NCI-H460 (cell line): Measurements from ENCODE around the gene WFDC8. TPM values are rescaled to one million over a fixed set of nuclear protein-coding genes. Genes with fewer than 3 reads are reported as not detected.
"Not testable (repeated sequence)": the region's sequence is repeated elsewhere in the genome, so short reads cannot be mapped to it uniquely, and the experiment has no call there.

ENCODE experiments used
- DNase-seq: peaks from one replicate; pipeline ENCODE4 v3.0.0-alpha.2; 2016; ENCODE audit warnings: low read depth; ENCODE audit errors: extremely low read depth
- polyA plus RNA-seq: library from polyadenylated mRNA; depleted of rRNA; stranded (reverse); fragments of >200 nt; gene quantifications from 2 replicates; pipeline ENCODE4 v1.2.3, GENCODE V29; 2014; cell fraction: nucleus; rRNA removed
- total RNA-seq: library from RNA; depleted of rRNA; stranded (reverse); fragments of >200 nt; shearing (Covaris generic); gene quantifications from 2 replicates; pipeline ENCODE4 v1.2.3, GENCODE V29; 2014; rRNA removed

WFDC8 gene
- total RNA-seq, result not detected in 2 replicates
- not detected in 2 replicates for polyA plus RNA-seq

- DNase-seq, result no peak
Observed at GRCh38 chr20:45579184-45579583, at the start of gene WFDC8. WFDC8 (minus strand) TSS chr20:45579284; CDS start chr20:45579247, 37 bp downstream.

DNA sequence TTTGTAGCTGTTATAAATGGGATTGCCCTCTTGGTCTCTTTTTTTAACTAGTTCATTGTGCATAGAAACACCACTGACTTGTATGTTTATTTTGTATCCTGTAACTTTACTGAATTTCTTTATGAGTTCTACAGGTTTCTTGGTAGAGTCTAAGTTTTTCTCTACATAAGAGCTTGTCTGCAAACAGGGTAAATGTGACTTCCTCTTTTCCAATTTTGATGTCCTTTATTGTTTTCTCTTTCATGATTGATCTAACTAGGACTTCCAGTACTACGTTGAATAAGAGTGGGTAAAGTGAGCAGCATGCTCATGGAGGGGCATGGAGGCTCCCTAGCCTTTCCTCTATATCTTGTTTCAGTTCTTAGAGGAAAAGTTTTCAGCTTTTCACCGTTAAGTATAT lies 47.5 kb upstream of the WFDC8 start:
- DNase-seq, result no peak

- DNase-seq, result no peak
Observed at GRCh38 chr20:45621593-45621992, 42.5 kb upstream of the WFDC8 start.

DNA sequence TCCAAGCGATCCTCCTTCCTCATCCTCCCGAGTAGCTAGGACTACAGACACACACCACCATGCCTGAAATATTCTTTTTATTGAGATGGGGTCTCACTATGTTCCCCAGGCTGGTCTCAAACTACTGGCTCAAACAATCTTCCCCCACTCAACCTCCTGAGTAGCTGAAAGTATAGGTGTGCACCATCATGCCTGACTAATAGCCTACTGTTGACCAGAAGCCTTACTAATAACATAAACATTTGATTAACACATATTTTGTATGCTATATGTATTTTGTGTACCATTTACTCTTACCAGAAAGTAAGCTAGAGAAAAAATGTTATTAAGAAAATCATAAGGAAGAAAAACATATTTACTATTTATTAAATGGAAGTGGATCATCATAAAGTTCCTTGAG lies 38.5 kb upstream of the WFDC8 start:
- no peak for DNase-seq

- no peak for DNase-seq
Observed at GRCh38 chr20:45612314-45612713, 33.2 kb upstream of the WFDC8 start.

GRCh38 chr20:45611054-45611453 lies 32.0 kb upstream of the WFDC8 start:
- DNase-seq, result no peak

DNA sequence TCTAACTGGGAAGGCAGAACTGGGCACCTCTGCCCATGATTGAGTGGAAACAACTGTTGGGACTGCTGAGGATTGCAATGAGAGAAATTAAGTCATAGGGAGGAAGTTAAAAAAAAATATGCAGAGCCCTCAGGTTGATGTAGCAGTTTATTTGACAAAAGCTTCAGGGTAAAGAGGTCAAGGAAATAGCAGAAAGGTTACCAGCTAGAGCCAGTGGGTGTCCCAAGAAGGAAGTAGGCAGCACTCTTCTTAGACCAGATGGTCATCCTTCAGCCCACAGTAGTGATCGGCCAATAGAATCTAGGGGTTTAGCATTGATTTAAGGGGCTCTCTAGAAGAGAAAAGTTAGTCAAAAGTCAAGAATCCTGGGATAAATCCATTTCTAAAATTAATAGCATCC lies 28.7 kb upstream of the WFDC8 start:
- no peak for DNase-seq

- no peak for DNase-seq
Observed at GRCh38 chr20:45595235-45595634, 16.2 kb upstream of the WFDC8 start.

DNA sequence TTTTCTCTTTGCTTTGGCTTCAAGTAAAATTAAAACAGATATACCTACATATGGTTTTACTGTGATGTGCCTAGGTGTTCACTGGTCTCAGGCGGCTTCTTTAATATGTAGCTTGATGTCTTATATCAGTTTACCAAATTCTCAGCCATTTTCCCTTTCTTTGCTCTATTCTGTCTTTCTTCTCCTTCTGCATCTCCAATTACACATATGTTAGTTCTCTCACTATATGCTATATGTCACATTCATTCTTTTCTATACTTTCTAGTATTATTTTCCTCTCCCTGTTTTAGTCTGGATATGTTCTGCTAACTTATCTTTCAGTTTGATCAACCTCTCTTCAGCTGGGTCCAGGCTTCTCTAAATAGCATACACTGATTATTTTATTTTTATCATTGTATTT lies 14.4 kb upstream of the WFDC8 start:
- DNase-seq, result no peak

GRCh38 chr20:45592574-45593189 lies 13.6 kb upstream of the WFDC8 start:
- DNase-seq, result peak; percentile 73

- DNase-seq, result no peak
Observed at GRCh38 chr20:45589725-45590124, 10.6 kb upstream of the WFDC8 start.

DNA sequence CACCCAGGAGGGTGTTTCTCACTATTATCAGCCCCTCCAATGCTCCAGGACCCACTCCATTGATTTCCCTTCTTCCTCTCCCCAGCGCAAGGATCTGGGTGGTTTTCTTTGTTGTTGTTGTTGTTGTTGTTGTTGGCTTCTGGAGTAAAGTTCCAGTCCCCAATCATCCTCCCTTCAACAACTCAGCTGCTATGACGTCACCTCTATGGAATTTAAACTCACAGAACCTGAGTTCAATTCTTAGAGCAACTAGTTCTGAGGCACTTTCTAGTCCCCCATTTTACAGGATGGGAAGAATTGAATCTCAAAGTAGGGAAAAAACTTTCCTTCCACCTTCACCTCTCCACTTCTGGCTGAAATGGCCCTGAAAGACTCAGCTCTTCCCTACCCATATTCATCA lies 9.7 kb upstream of the WFDC8 start:
- DNase-seq, result no peak

DNA sequence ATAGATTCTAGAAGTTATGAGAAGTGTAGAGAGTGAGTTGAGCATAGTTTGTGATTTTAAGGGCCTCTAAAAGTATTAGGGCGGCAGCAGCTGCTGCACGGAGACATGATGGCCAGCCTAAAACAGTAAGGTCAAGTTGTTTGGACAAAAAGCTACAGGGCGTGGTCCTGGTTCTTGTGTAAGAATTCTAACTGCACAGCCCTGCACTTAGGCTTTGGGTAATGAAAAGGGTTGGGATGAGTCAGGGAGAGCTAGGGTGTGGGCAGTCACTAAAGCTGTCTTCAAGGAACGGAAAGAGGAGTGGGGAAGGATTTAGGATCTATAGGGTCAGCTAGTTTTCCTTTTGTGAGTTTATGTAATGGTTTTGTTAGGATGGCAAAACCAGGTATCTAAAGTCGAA lies 6.9 kb upstream of the WFDC8 start:
- DNase-seq, result not testable (repeated sequence)

- DNase-seq, result not testable (repeated sequence)
Observed at GRCh38 chr20:45584294-45584693, 5.2 kb upstream of the WFDC8 start.

DNA sequence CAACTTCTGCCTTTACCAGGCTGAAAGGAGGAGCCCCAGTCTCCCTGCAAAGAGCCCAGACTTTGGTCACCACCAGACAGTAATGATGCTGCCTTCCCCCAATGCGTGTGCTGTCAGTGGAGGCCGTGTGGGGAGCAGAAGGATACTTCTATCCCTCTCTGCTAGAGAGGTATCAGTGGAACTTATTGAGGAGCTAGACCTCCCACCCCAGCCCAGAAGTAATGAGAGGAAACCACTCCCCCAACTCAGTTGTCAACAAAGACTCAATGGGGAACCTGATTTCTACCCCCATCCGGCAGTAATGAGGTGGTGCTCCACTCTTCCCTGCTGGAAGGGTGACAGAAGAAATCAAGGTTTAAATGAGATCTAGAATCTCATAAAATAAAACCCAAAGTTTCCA lies 4.4 kb upstream of the WFDC8 start:
- no peak for DNase-seq

- DNase-seq, result no peak
Observed at GRCh38 chr20:45581702-45582101, 2.6 kb upstream of the WFDC8 start.

DNA sequence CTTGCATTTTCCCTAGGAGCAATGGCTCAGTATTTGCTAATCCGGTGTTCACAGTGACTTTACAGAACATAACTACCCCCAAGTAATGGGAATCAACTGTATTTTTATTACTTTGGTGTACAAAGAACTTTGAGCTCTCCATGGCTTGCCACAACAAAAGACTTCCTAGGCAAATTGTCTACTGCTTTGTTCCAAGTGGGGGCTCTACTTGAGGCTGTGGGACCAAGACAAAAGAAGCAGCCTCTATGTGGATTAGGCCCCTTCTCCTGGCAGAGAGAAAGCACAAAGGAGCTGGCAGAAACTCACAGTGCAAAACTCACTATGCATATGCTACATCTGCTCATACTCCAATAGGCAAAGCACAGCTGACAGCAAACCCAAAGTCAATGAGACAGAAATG lies 853 bp downstream of the WFDC8 start:
- DNase-seq, result no peak

GRCh38 chr20:45576995-45577394 lies 2.1 kb downstream of the WFDC8 start:
- no peak for DNase-seq

DNA sequence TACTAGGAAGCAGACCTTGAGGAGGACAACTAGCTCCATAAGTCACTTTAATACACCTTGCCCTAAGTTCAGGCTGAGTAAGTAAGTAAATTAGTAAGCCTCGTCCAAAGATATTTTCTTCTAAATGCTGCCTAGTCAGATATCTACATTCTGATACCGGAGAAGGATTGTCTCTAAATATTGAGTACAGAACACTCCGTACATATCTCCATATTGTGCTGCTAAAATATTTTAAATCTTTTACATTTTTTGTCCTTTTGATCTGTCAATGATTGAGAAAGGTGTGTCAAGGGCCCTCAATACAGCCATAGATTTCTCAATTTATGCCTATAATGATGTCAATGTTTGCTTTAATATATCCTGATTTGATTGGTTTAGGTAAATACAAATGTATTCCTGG lies 3.2 kb downstream of the WFDC8 start:
- DNase-seq, result no peak

- DNase-seq, result not testable (repeated sequence)
Observed at GRCh38 chr20:45569650-45570049, 9.4 kb downstream of the WFDC8 start.

- DNase-seq, result no peak
Observed at GRCh38 chr20:45564760-45565276, 14.3 kb downstream of the WFDC8 start.

DNA sequence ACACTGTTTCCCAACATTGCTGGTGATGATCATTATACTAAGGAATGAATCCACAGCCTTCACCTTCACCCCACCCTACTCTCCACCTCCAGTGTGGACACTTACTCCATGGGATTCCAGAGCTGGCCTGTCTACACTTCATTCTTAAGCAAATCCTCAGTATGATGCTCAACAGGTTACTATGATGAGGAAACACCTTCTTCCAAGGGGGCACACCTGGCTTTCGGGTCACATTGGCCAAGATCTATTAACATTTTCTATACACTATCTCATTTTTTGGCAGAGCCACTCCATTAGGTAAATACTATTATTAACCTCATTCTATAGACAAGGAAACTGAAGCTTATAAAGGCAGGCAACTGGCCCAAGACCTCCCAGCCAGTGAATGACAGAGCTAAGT lies 23.9 kb downstream of the WFDC8 start:
- DNase-seq, result no peak

- DNase-seq, result no peak
Observed at GRCh38 chr20:45552456-45552855, 26.6 kb downstream of the WFDC8 start.
